Renal cortex interstitium (tissue), 11 donors: ENCODE results near the gene TMPRSS9. TPM values are rescaled to one million over a fixed set of nuclear protein-coding genes. Genes with fewer than 3 reads are reported as not detected.
A peak's percentile ranks its signal among the peaks of the same experiment; 100 is the strongest.

Experiments
- DNase-seq, 11 donors: peaks; one replicate each; pipeline ENCODE4 v3.0.0-alpha.2; 2013; ENCODE audit warnings: low read depth in 9 of 11, low spot score in 4 of 11; ENCODE audit errors: extremely low read depth in 1 of 11
- polyA plus RNA-seq, 3 donors: library from polyadenylated mRNA; unstranded; fragments of 120-200 nt; gene quantifications; one replicate each; pipeline ENCODE4 v1.2.1, GENCODE V29; 2013; ENCODE audit not compliant: insufficient read length in 3 of 3

TMPRSS9 gene
- polyA plus RNA-seq, 3 donors, result 0.30 to 0.64 (median 0.45) TPM

DNA sequence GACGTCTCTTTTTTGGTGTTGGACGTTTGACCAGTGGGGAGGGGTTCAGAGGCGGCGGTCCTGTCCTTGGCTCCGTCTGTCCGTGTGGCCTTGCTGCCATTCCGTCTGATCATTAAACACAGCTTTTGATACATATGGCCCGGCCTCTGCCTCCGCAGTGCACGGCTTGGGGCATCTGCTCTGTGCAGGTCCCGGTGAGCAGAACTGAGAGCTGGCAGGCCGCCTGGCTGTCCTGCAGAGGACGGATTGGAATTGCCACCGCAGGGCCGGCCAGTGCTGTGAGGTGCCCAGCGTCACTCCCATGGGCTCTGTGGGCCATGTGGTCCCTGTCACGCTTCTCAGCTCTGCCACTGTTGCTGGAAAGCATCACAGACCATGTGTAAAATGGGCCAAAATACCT is 5.4 kb upstream of the TMPRSS9 start:
- no peak for DNase-seq

DNA sequence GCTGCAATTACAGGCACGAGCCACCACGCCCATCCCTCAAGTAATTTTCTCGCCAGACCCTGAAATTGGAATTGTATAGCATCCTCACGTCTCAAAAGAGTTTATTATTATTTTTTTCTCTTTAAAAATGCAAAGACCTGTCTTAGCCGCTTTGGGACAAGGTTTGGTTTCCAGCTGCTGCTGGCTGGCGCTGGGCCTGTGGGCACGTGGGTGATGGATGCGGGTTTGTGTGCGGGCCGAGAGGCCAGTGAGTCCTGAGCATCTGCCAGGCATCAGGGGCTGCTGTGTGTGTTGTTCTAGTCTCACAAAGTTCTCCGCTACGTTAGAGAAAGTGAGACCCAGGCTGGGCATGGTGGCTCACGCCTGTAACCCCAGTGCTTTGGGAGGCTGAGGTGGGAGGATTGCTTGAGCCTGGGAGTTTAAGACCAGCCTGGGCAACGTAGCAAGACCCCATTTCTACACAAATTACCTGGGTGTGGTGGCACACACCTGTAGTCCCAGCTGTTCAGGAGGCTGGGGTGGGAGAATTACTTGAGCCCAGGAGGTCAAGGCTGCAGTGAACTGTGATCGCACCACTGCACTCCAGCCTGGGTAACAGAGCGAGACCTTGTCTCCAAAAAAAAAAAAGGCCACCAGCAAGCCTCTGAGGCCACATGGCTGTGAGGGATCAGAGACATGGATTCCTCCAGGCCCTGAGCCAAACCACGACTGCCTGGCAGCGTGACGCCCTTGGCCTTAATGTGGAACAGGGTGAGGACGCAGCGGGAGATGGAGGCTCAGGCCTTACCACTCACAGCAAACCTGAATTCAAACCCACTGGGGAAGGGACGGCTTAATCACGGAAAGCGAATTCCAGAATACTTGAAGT is 4.7 kb upstream of the TMPRSS9 start:
- no peak for DNase-seq

DNA sequence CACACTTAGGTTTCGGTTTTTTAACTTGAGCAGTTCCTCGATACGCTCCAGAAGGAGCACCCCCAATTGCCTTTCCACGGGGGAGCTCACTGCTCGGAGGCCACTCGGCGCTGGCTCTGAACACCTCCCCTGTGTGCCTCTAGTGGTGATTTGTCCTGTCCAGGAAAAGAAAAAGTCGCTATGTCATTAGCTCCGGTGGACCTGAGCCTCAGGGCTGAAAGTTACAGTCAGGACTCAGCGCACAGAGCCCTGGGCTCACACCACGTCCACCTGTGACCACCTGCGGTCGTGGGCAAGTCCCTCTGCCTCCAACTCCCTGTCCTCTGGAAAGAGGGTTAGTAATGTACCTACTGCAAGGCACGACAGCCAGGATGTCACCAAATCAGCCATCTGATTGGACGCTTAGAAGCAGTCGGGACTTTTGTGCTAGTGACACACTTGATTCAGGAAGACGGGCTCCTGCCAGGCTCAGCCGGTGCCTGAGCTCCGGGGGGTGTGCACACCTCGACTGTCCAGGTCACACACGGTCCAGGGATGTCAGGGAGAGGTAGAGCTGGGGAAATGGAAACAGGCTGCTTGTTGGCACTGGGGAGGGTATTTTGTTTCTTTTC is 3.9 kb upstream of the TMPRSS9 start:
- no peak for DNase-seq

DNA sequence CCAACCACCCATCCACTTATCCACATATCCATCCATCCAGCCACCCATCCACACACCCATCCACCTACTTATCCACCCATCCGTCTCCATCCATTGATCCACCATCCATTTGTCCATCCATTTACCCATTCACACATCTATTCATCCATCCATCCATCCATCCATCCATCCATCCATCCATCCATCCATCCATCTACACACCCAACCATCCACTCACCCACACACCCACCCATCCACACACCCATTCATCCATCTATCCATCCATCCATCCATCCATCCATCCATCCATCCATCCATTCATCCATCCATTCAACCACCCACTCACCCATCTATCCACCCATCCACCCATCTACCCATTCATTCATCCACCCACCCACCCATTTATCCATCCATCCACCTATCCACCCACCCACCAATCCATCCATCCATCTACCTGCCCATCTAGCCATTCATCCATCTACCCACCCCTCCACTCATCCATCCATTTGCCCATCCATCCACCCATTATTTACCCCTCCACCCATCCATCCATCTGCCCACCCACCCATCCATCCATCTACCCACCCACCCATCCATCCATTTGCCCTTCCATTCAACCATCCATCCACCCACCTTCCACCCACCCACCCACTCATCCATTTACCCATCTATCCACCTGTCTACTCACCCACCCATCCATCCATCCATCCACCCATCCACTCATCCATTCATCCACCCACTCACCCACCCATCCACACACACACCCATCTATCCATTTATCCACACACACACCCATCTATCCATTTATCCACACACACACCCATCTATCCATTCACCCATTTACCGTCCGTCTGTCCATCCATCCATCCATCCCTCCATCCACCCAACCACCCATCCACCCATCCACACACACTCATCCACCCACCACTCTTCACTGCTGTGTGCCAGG is 2.5 kb upstream of the TMPRSS9 start:
- DNase-seq, result no peak

DNA sequence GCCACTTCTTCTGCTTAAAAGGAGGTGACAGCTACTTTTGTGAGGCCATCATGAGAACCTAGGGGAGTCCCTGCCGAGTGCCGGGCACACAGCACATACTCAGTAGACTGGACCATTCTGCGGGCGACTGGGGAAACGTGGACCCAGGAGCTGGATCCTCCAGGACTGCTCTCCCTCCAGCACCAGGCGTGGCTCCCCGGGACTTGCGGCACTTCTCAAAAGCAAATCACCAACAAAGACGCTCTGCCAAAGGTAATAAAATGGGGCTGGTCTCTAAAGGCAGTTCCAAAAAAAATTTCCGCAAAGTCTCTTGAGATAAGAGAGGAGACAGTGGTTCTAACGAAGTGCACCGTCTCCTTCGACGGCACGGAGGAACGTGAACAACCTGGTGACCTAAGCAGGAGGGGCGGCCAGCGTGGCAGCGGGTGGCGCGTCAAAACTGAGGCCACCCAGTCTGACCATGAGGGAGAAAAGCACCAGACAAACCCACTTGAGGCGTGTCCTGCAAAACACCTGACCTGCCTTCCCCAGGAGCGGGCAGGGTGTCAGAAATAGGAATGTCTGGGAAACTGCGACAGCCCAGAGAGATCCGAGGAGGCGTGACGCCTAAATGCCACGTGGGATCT is 1.4 kb upstream of the TMPRSS9 start:
- no peak for DNase-seq

DNA sequence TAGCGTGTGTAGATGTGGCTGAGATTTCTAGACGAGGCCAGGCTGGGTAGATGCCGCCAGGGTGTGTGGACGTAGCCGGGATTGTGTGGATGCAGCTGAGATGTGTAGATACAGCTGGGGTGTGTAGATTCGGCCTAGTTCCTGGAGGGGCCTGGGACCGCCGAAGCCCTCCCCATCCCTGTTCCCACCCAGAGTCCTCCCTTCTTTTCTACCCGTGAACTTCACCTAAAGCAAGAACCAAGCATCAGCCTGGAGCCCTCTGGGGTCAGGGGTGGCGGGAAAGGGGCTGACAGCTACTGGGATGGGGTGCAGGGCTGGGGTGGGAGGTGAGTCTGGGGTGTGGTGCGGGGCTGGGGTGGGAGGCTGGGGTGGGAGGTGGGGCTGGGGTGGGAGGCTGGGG is 768 bp downstream of the TMPRSS9 start:
- DNase-seq, result no peak

DNA sequence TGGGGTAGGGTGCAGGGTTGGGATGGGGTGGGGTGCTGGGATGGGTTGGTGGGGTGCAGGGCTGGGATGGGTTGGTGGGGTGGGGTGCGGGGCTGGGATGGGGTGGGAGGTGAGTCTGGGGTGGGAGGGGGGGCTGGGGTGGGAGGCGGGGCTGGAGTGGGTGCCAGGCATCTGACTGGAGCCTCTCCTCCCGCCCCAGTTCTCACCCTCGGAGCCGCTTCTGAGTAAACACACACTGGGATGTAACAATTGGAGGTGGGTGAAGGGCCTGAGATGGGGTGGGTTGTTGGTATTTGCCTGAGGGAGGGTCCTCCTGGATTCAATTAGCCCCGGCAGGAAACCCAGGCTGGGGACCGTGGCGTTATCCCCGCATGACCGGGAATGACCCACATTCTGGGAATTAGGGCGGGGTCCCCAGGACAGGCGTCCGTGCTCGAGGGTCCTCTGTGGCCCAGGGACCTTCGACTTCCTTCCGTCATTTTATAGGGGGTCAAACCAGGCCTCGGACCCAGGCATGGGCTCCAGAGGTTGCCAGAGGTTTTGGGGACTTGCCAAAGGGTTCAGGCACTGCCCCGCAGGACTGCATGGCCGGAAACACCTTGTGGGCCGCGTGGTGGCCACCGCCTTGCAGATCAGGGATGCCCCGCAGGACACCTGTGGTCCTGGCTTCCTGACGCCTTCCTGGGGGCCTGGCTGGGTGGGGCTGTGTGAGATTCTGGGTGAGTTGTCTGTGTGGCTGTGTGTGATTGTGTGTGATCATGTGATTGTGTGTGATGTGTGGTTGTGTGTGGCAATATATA is 1.4 kb downstream of the TMPRSS9 start:
- no peak for DNase-seq

DNA sequence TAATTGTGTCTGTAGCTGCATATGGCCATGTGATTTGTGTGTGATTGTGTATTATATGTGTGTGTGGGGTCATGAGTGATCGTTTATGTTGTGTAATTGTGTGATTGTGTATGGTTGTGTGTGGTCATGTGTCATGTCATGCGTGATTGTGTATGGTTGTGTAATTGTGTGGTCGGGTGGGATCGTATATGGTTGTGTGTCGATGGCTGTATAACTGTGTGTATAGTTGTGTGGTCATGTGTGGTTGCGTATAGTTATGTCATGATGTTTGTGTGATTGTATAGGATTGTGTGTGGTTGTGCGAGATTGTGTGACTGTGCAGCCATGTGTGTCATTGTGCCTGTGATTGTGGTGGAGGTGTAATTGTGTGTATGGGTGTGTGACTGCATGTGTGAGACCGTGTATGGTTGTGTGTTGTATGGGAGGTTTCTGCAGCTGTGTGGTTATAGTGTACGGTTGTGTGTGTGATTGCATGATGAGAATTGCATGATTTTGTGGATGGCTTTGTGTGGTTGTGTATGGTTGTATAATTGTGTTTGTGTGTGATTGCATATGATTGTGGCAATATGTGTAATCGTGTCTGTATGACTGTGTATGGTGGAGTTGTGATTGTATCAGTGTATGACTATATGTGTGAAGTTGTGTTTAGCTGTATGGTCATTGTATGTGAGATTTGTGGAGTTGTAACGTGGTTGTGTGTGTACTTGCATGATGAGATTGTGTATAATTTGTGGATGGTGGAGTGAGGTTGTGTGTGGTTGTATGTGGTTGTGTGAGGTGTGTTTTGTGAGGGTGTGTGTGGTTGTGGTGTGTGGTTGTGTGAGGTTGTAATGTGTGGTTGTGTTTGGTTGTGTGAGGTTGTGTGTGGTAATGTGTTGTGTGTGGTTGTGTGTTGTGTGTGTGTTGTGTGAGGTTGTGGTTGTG is 2.2 kb downstream of the TMPRSS9 start:
- no peak for DNase-seq

DNA sequence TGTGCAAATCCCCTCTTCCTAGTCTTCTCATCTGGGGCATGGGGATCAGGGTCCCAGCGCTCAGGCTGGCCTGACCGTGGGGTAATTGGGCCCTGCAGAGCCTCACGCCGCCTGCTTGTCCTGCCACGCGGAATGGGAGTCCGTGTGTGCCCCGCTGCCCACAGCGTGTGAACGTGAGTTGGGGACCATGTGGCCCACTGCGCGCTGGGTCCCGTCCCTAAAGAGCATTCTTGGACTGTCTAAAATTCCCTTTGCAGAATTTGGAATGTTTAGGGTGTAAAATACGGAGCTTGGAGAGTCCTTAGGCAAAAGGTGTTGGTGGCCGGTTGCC is 2.9 kb downstream of the TMPRSS9 start:
- no peak for DNase-seq

DNA sequence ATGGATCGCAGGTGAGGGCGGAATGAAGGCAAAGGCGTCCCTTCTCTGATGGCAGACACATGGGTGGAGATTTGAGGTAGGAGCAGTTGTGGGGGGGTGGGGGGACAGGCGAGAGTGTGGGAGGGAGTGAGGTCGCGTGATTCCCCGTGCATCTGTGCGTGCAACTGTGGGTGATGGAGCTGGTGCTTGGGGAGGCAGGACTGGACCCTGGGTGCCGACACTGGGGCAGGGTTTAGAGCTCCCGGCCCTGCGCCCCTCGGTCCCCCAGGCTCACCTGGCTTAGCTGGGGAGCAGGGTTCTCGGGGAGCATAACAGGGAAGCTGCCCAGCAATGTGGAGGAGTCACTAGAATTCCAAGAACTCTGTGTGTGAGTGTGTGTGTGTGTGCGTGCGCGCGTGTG is 3.4 kb downstream of the TMPRSS9 start:
- no peak for DNase-seq

DNA sequence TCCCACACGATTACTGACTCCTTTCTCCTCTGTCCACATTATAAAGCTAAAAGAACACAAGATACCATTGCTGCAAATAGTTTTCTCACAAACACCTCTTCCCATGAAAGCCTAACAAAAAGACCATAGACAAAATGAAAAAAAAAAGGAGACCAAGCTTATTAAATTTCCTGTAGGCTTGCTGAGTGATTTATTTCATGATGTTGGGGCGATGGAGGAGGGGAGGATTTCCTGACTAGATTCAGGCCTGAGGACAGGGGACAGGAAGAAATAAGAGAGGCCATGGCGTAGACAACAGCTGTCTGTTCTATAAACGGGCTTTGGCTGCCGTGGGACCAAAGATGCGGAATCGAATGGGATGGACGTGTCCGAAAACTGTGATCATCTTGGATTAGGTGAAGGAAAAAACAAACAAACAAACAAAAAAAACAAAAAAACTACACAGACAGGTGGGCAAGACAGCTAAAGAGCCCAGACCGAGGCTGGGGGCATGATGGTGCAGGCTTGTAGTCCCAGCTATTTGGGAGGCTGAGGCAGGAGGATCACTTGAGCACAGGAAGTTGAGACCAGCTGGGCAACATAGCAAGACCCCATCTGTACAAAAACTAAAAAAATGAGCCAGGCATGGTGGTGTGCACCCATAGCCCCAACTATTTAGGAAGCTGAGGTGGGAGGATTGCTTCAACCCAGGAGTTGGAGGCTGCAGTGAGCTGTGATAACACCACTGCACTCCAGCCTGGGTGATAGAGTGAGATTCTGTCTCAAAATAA is 5.3 kb downstream of the TMPRSS9 start:
- peak in 5 of 11 donors; percentile 25 to 53 (median 42) for DNase-seq

DNA sequence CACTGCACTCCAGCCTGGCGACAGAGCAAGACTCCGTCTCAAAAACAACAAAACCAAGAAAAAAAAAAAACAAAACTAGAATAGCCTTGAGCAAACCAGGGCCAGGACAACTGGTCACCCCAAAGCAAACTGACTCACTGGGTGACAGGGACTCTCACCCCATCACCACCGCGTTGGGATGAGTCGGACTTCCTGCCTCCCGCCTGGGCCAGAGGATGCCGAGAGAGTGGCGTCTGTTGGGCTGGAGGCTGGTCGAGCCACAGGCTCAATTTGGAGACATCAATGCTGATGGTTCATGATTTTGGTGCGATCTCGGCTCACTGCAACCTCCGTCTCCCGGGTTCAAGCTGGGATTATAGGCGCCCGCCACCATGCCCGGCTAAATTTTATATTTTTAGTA is 11.6 kb downstream of the TMPRSS9 start:
- no peak for DNase-seq

DNA sequence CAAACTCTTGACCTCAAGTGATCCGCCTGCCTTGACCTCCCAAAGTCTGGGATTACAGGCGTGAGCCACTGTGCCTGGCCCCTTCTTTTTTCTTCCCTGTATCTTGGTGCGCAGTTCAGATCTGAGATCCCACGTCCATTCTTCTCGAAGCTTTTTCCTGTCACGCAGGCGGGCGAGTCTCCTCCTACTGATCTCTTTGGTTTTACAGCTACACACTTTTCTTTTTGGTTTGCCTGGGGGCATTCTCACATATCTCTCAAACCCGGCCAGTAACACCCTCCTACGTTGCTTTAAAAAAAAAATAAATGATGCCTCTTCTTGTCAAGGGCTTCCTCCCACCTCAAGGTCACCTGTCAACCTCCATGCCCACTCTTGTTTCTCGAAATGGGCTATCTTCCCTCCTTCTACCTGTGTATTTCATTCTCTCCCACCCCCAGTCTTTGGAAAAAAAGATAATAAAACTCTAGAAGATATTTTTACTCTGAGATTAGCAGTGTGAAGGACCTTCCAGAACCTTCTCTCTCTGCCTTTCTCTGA is 12.1 kb downstream of the TMPRSS9 start:
- no peak for DNase-seq

DNA sequence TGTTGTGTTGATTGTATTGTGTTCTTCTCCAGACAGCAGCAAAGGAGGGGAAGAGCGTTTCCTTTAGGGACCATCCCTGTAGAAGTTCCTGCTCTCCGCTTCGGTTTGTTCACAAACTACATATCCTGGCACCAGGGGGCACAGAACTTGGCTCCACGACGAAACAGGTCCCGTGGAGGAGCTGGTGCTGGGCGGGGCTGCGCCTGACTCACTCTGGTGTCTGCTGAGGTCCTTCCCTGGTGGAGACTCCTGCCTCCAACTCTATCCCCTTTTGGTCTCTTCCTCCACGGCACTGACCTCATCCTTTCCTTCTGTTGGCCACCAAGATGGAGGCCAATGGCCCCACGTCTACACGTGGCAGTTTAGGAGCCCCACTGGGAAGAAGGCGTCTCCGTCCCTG is 14.7 kb downstream of the TMPRSS9 start:
- DNase-seq, result no peak

DNA sequence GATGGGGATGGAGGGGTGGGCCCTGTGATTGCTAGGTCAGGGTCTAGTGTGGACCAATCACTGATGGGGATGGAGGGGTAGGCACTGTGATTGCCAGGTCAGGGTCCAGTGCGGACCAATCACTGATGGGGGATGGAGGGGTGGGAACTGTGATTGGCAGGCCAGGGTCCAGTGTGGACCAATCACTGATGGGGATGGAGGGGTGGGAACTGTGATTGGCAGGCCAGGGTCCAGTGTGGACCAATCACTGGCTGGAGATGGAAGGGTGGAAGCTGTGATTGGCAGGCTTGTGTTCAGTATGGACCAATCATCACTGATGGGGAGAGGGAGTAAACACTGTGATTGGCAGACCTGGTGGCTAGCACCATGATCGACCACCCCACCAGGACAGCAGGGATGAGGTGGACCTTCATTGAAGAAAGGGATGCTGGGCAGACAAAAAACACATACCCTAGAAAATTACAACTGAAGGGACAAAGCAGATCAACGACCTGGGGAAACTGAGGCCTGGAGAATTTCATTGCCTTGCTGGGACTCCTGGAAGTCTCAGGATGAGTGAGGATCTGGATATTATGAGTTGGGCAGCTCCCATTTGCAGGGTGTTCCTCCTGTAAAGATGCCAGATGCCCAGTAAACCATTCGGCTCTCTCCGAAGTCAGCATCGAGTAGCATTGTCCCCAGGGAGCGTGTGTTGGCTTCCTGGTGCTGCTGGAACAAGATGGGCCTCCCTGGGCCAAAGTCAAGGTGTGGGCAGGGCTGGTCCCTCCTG is 15.5 kb downstream of the TMPRSS9 start:
- DNase-seq, result no peak
